SK-N-SH (cell line): ENCODE data around the gene CD63. TPM values are rescaled to one million over a fixed set of nuclear protein-coding genes. Genes with fewer than 3 reads are reported as not detected.

ENCODE experiments used
- CTCF ChIA-PET: fragments of 300-600, 350-600 bp; formaldehyde crosslinking; extraction: SDS; loops from one replicate; lab custom pipeline; 2021; lab: Yijun Ruan, JAX
- POLR2A ChIA-PET: fragments of 350-600 bp; sonication (Branson Sonifier 250); formaldehyde crosslinking; extraction: SDS; loops from one replicate; lab custom pipeline; 2020; ENCODE audit warnings: antibody characterized with exemption, inconsistent platforms; lab: Yijun Ruan, JAX
- DNase-seq: peaks from one replicate; pipeline ENCODE4 v3.0.0; 2012
- H2AFZ ChIP-seq: fragments of 200-600 bp; sonication (generic); 2 replicates; pipeline ENCODE4 v1.8.1; 2016; ENCODE audit warnings: antibody characterized with exemption, mild to moderate bottlenecking, low read depth
- H3F3A ChIP-seq: fragments of 200-600 bp; sonication (generic); replicated peaks from 2 replicates; pipeline ENCODE3; 2016; ENCODE audit warnings: antibody characterized with exemption, mild to moderate bottlenecking; ENCODE audit not compliant: insufficient read depth
- H3K27ac ChIP-seq, 2 experiments: fragments of 200-500 bp in 1 of 2; fragments of 200-600 bp in 1 of 2; sonication (Bioruptor generic) in 1 of 2; sonication (generic), shearing (Covaris generic) in 1 of 2; 2 replicates each; pipeline versions ENCODE4 v1.5.1 to v1.6.1; 2014 to 2016; ENCODE audit warnings: low read depth in 2 of 2, inconsistent platforms in 1 of 2, low read length in 1 of 2, mild to moderate bottlenecking in 1 of 2, mixed read lengths in 1 of 2
- H3K27me3 ChIP-seq: fragments of 200-600 bp; sonication (generic), shearing (Covaris generic); 2 replicates; pipeline ENCODE4 v1.6.1; 2016; ENCODE audit warnings: mixed run types; ENCODE audit not compliant: insufficient read depth
- H3K36me3 ChIP-seq, 2 experiments: fragments of 200-500 bp in 1 of 2; fragments of 200-600 bp in 1 of 2; sonication (Bioruptor generic) in 1 of 2; sonication (generic) in 1 of 2; replicated peaks in 1 of 2; 2 replicates each; pipeline versions ENCODE3 to v1.5.1; 2014 to 2016; ENCODE audit warnings: low read length in 1 of 2, mild to moderate bottlenecking in 1 of 2; ENCODE audit not compliant: insufficient read depth in 2 of 2, control insufficient read depth in 1 of 2
- H3K4me1 ChIP-seq, 2 experiments: fragments of 200-500 bp in 1 of 2; fragments of 200-600 bp in 1 of 2; sonication (Bioruptor generic) in 1 of 2; sonication (generic), shearing (Covaris generic) in 1 of 2; 2 replicates each; pipeline versions ENCODE4 v1.5.1 to v1.6.1; 2014 to 2016; ENCODE audit warnings: low read depth in 1 of 2, low read length in 1 of 2, mixed run types in 1 of 2; ENCODE audit not compliant: insufficient read depth in 2 of 2, control insufficient read depth in 1 of 2
- H3K4me2 ChIP-seq: fragments of 200-600 bp; sonication (generic), shearing (Covaris generic); 2 replicates; pipeline ENCODE4 v1.6.1; 2017; ENCODE audit warnings: mixed run types
- H3K4me3 ChIP-seq, 2 experiments: fragments of 200-500 bp in 1 of 2; fragments of 200-600 bp in 1 of 2; sonication (Bioruptor generic) in 1 of 2; sonication (generic), shearing (Covaris generic) in 1 of 2; 2 replicates each; pipeline versions ENCODE4 v1.5.1 to v1.8.1; 2014 to 2016; ENCODE audit warnings: low read depth in 2 of 2, inconsistent platforms in 1 of 2, low read length in 1 of 2, mild to moderate bottlenecking in 1 of 2, mixed read lengths in 1 of 2, moderate library complexity in 1 of 2
- H3K79me2 ChIP-seq: fragments of 200-600 bp; sonication (generic); 2 replicates; pipeline ENCODE4 v1.8.1; 2017; ENCODE audit warnings: mild to moderate bottlenecking; ENCODE audit not compliant: insufficient read depth
- H3K9ac ChIP-seq: fragments of 200-600 bp; sonication (generic); 2 replicates; pipeline ENCODE4 v1.6.1; 2017; ENCODE audit warnings: mixed run types
- H3K9me2 ChIP-seq: fragments of 200-600 bp; sonication (generic); 2 replicates; pipeline ENCODE4 v1.6.1; 2017; ENCODE audit warnings: mixed run types
- H3K9me3 ChIP-seq: fragments of 200-600 bp; sonication (generic); 2 replicates; pipeline ENCODE4 v1.6.1; 2017; ENCODE audit warnings: mixed run types, mild to moderate bottlenecking, moderate library complexity
- H4K20me1 ChIP-seq: fragments of 200-600 bp; sonication (generic); 2 replicates; pipeline ENCODE4 v1.6.1; 2017; ENCODE audit warnings: mild to moderate bottlenecking, mixed run types; ENCODE audit not compliant: insufficient read depth
- CHD2 ChIP-seq: fragments of 150-350 bp; IDR thresholded peaks from 2 replicates; pipeline ENCODE4 v1.6.1; 2018; ENCODE audit warnings: low read length; ENCODE audit not compliant: partially characterized antibody
- CTCF ChIP-seq: fragments of 200-600 bp; sonication (generic); IDR thresholded peaks from 2 replicates; pipeline ENCODE4 v1.6.1; 2017; ENCODE audit warnings: antibody characterized with exemption, mild to moderate bottlenecking, moderate library complexity
- ELF1 ChIP-seq: IDR thresholded peaks from 2 replicates; pipeline ENCODE4 v1.4.0; 2012
- FOSL2 ChIP-seq: IDR thresholded peaks from 2 replicates; pipeline ENCODE4 v1.4.0; 2012; ENCODE audit warnings: low read depth, mild to moderate bottlenecking, moderate library complexity, borderline replicate concordance
- GABPA ChIP-seq: IDR thresholded peaks from 2 replicates; pipeline ENCODE4 v1.4.0; 2012; ENCODE audit warnings: low read depth, mild to moderate bottlenecking
- IRF3 ChIP-seq: fragments of 150-350 bp; IDR thresholded peaks from 2 replicates; pipeline ENCODE4 v1.6.1; 2016; ENCODE audit warnings: mild to moderate bottlenecking, low read depth, low read length
- MXI1 ChIP-seq: IDR thresholded peaks from 2 replicates; pipeline ENCODE4 v1.6.1; 2012; ENCODE audit warnings: mild to moderate bottlenecking, low read depth, low read length, improper control_type of control experiment
- POLR2AphosphoS5 ChIP-seq: IDR thresholded peaks from 2 replicates; pipeline ENCODE4 v1.6.1; 2012; ENCODE audit warnings: low read depth, low read length
- REST ChIP-seq: IDR thresholded peaks from 2 replicates; pipeline ENCODE4 v1.6.1; 2012; ENCODE audit warnings: mild to moderate bottlenecking, low read depth, low read length, moderate library complexity
- RFX5 ChIP-seq: IDR thresholded peaks from 2 replicates; pipeline ENCODE4 v1.6.1; 2012; ENCODE audit warnings: mild to moderate bottlenecking, improper control_type of control experiment, low read length
- WGBS: methylation state at CpG from one replicate; pipeline ENCODE4 v1.1.6; 2017; ENCODE audit warnings: low lambda C conversion rate; 5-methylcytosine and 5-hydroxymethylcytosine counted together
- polyA plus RNA-seq, 3 experiments: library from polyadenylated mRNA; depleted of rRNA; stranded (reverse); fragments of >200 nt; gene quantifications; 2 replicates each; pipeline ENCODE4 v1.2.3, GENCODE V29; 2012

CD63 gene
- polyA plus RNA-seq, 1 of the 3 experiments (the other 2 are of a cell fraction), result 1,465 TPM

GRCh38 chr12:55696796-55697462 is 31.9 kb downstream of the CD63 start:
- POLR2A ChIA-PET, result no interaction called here
- TF ChIP-seq GABPA, result no peak
- no peak for TF ChIP-seq IRF3
- no peak for TF ChIP-seq ELF1
- no peak for TF ChIP-seq POLR2AphosphoS5
- no peak for TF ChIP-seq FOSL2
- TF ChIP-seq RFX5, result no peak
- no peak for TF ChIP-seq CHD2
- TF ChIP-seq MXI1, result no peak
- TF ChIP-seq CTCF, result no peak
- no peak for TF ChIP-seq REST
- TF ChIP-seq, all 33 proteins: peak for 0
- CTCF ChIA-PET, result interaction anchor here (1.3 to 2.1 kb wide), 2 partner anchors 9 to 41 kb away, joined by 4 to 12 read pairs; no protein-coding TSS in a partner anchor
- DNase-seq, result no peak
- H3K79me2 ChIP-seq, result no peaks in the 10 kb centered on the region
- no peak overlapping the region for H3K4me2 ChIP-seq
- H3K27me3 ChIP-seq, result no peaks in the 10 kb centered on the region
- H4K20me1 ChIP-seq, result no peaks in the 10 kb centered on the region
- no peak overlapping the region for H3K9ac ChIP-seq
- no peak overlapping the region for H2AFZ ChIP-seq
- H3F3A ChIP-seq, result no peaks in the 10 kb centered on the region
- H3K9me2 ChIP-seq, result no peaks in the 10 kb centered on the region
- WGBS, result 67% methylated on average over 11 of the region's 19 CpGs
- H3K27ac ChIP-seq, result no peak overlapping the region
- H3K36me3 ChIP-seq, result no peaks in the 10 kb centered on the region
- peaks cover 0 to 3% of the 10 kb centered on the region in 2 experiments; a peak in 1 of 4 replicates for H3K4me1 ChIP-seq
- no peaks in the 10 kb centered on the region for H3K9me3 ChIP-seq
- H3K4me3 ChIP-seq, result no peak overlapping the region
